ENCODE results near the gene NF1. TPM values are rescaled to one million over a fixed set of nuclear protein-coding genes. Genes with fewer than 3 reads are reported as not detected.
A peak's percentile ranks its signal among the peaks of the same experiment; 100 is the strongest.

The NF1 gene
- total and polyA plus RNA-seq, 2 of the 13 experiments (the other 11 are each of a cell fraction or from before 2014, with no cell fraction given), result 21.5 to 26.5 TPM

DNA sequence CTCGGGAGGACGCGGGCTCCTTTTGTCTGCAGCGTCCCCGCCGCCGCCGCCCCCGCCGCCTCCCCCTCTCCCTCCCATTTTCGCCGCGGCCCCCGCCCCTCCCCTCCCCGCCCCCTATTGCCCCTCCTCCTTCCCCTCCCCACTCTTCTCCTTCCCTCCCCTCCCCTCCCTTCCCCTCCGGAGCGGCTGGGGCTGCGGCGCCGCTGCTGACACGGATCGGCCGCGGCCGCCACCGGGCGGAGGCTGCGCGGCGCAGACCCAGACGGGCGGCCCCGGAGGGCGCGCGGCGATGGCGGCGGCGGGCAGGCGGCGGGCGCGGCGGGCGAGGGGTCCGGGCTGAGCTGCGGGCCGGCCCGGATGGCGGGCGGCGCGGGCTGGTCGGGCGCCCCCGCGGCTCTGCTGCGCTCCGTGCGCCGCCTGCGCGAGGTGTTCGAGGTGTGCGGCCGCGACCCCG, 296.7 kb downstream of the NF1 start, which contains the start of gene RAB11FIP4:
Gene RAB11FIP4, plus strand, starts transcription at position 180 of the 454 bp plus-strand sequence. Its CDS starts 178 bp downstream, at position 358.
- no peaks in the 10 kb centered on the region for H3K79me2 ChIP-seq (ENCODE audit: insufficient read depth, low read length)
- ChIA-PET POLR2A (no interaction called here), CTCF (ENCODE audit: low intra/inter-chr PET ratio, low total read pairs) (no interaction called here)
- no peaks in the 10 kb centered on the region for H4K20me1 ChIP-seq (ENCODE audit: insufficient read depth, low read length)
- no peak within 1 kb of the TSS for H3K9ac ChIP-seq (ENCODE audit: insufficient read depth, low read depth, low read length)
- no peaks in the 10 kb centered on the region for H3K4me1 ChIP-seq (ENCODE audit: insufficient read depth, low read length)
- ATAC-seq (no peak), FAIRE-seq (no peak), DNase-seq (ENCODE audit: low spot score) (no peak)
- intact Hi-C loops (cut with micrococcal nuclease; ENCODE audit: unreplicated experiment), result loop anchor here (2.0 kb wide), 1 partner anchor 133 kb away; no protein-coding TSS in a partner anchor
- peak within 1 kb of the TSS; percentile 27; the same call in 1 of the 2 replicates for H3K4me2 ChIP-seq (ENCODE audit: low read depth, low read length)
- peak; percentile 19 for TF ChIP-seq HNRNPK (IDR thresholded peaks at IDR 0.05; ENCODE audit: low read depth, low read length, poor library complexity, severe bottlenecking)
- no peak for TF ChIP-seq ZFP36 (IDR thresholded peaks at IDR 0.05; ENCODE audit: borderline replicate concordance, low read depth, low read length, partially characterized antibody)
- TF ChIP-seq TRIM24 (CRISPR knock-in tag; IDR thresholded peaks at IDR 0.05), result no peak
- TF ChIP-seq SMAD9 (CRISPR knock-in tag; IDR thresholded peaks at IDR 0.05), result no peak
- TF ChIP-seq, protein P1, sequence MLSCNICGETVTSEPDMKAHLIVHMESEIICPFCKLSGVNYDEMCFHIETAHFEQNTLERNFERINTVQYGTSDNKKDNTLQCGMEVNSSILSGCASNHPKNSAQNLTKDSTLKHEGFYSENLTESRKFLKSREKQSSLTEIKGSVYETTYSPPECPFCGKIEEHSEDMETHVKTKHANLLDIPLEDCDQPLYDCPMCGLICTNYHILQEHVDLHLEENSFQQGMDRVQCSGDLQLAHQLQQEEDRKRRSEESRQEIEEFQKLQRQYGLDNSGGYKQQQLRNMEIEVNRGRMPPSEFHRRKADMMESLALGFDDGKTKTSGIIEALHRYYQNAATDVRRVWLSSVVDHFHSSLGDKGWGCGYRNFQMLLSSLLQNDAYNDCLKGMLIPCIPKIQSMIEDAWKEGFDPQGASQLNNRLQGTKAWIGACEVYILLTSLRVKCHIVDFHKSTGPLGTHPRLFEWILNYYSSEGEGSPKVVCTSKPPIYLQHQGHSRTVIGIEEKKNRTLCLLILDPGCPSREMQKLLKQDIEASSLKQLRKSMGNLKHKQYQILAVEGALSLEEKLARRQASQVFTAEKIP (CRISPR knock-in tag; IDR thresholded peaks at IDR 0.05; ENCODE audit: borderline replicate concordance), result no peak
- no peak for TF ChIP-seq POLR2A (IDR thresholded peaks at IDR 0.05; ENCODE audit: insufficient read depth in 1 of 2, low read depth in 2 of 2, low read length in 2 of 2)
- H3K4me3 ChIP-seq (replicated peaks in 1 of 3; ENCODE audit: insufficient read depth in 1 of 3, low read depth in 2 of 3, low read length in 3 of 3), result peak within 1 kb of the TSS in 1 of 3 experiments; percentile 28; a peak in 1 of 6 replicates
- WGBS (ENCODE audit: low lambda C conversion rate), result 10% methylated on average over 30 of the region's 69 CpGs
- H3K27me3 ChIP-seq (ENCODE audit: control insufficient read depth in 1 of 2, insufficient read depth in 2 of 2, low read length in 2 of 2), result peaks cover 8 to 42% of the 10 kb centered on the region in 2 experiments
- no TSS peak for BruUV-seq (replicated peaks)
- H3K9me3 ChIP-seq (ENCODE audit: low read length), result no peaks in the 10 kb centered on the region
- no peaks in the 10 kb centered on the region for H3K36me3 ChIP-seq (replicated peaks in 1 of 2; ENCODE audit: control insufficient read depth in 1 of 2, insufficient read depth in 2 of 2, low read length in 2 of 2)
- H3K27ac ChIP-seq (ENCODE audit: extremely low read length, insufficient read depth, low read length), result no peak within 1 kb of the TSS
- no peak within 1 kb of the TSS for H2AFZ ChIP-seq (ENCODE audit: low read length)
- in situ Hi-C loops (cut with HindIII; ENCODE audit: extremely low pct_ligation_motif_present, low pct_unique_long_range_greater_than_20kb), result no loop called here
